Effector memory CD8-positive, alpha-beta T cell (primary cell): ENCODE data around the gene DYNLT4.
"Not testable (repeated sequence)": the region's sequence is repeated elsewhere in the genome, so short reads cannot be mapped to it uniquely, and the experiment has no call there.

Experiments used
- ATAC-seq: fragments of 150-1000 bp; cut with Tn5 transposase; replicated peaks from 2 replicates; pipeline ENCODE4 v1.10.0; 2021; ENCODE audit warnings: mild to moderate bottlenecking, moderate library complexity
- DNase-seq, 3 experiments: peaks; one replicate each; pipeline ENCODE4 v3.0.0; 2021
- H3K27ac Mint-ChIP-seq, 2 donors: one replicate each; pipeline ENCODE4 v1.8.0; 2022; ENCODE audit warnings: mild to moderate bottlenecking in 2 of 2, mixed read lengths in 2 of 2, moderate library complexity in 2 of 2
- H3K27me3 Mint-ChIP-seq, 2 donors: one replicate each; pipeline ENCODE4 v1.8.0; 2022; ENCODE audit warnings: mixed read lengths in 2 of 2
- H3K36me3 Mint-ChIP-seq: one replicate; pipeline ENCODE4 v1.8.0; 2022; ENCODE audit warnings: mild to moderate bottlenecking, moderate library complexity, mixed read lengths; ENCODE audit not compliant: insufficient read depth
- H3K4me1 Mint-ChIP-seq, 2 donors: one replicate each; pipeline ENCODE4 v1.8.0; 2022; ENCODE audit warnings: low read depth in 2 of 2, mixed read lengths in 2 of 2
- H3K4me3 Mint-ChIP-seq, 2 donors: one replicate each; pipeline ENCODE4 v1.8.0; 2022; ENCODE audit warnings: mild to moderate bottlenecking in 2 of 2, mixed read lengths in 2 of 2, moderate library complexity in 2 of 2
- H3K9me3 Mint-ChIP-seq, 2 donors: one replicate each; pipeline ENCODE4 v1.8.0; 2022; ENCODE audit warnings: mixed read lengths in 2 of 2

Gene DYNLT4

DNA sequence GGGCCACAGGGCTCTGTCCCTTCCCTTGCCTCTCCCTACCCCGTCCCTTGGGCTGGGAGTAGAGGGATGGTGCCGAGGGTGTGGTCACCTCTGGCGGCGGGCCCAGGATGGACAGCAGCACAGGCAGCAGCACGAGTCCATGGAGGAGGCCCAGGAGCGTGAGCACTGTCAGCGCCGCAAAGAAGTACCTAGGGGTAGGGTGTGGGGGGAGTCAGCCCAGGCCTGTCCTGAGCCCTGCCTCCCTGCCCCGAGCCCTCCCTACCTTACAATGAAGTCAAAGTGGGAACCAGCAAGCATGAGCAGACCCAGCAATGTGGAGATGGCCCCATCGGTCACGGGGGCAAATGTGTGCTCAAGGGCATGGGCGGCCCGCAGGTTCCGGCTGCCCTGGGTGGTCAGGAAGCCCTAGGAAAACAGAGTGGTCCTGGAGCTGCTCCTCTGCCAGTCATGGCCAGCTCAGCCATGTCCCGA is 15.9 kb upstream of the DYNLT4 start:
- Mint-ChIP-seq H3K27ac (no peak overlapping the region), H3K36me3 (peaks cover 30% of the 10 kb centered on the region), H3K4me3 (no peak overlapping the region), H3K4me1 (peaks cover 24 to 26% of the 10 kb centered on the region in 2 donors), H3K27me3 (no peaks in the 10 kb centered on the region), H3K9me3 (no peaks in the 10 kb centered on the region)
- ATAC-seq (no peak), DNase-seq (no peak)

DNA sequence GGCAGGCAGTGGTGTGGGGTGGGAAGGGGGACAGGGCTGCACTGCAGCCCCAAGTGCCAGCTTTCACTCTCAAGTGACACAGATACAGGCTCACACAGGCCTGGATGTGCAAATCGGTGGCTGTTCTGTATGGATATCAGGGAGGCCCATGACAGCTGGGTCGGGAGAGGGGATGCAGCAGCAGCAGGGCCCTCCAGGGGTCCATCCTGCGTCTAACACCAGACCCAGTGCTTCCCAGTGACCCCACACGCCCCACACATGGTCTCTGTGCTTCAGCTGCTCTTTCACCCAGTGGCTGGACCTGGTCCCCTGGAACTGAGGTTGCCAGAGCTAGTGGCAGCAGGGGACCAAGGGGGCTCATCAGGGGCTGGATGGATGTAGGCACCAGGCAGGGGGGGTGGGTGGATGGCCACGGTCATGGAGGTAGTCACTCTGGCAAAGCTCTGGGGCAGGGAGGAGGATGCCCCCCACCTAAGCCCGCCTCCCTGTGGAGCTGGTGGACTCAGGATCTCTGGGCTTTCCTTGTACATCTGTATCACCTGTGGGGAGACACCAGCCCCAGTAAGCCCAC is 15.1 kb upstream of the DYNLT4 start:
- H3K9me3 Mint-ChIP-seq = no peaks in the 10 kb centered on the region
- no peak overlapping the region for H3K27ac Mint-ChIP-seq
- DNase-seq (no peak), ATAC-seq (no peak)
- no peaks in the 10 kb centered on the region for H3K27me3 Mint-ChIP-seq
- peaks cover 30% of the 10 kb centered on the region for H3K36me3 Mint-ChIP-seq
- H3K4me1 Mint-ChIP-seq = peaks cover 26 to 27% of the 10 kb centered on the region in 2 donors
- no peak overlapping the region for H3K4me3 Mint-ChIP-seq

DNA sequence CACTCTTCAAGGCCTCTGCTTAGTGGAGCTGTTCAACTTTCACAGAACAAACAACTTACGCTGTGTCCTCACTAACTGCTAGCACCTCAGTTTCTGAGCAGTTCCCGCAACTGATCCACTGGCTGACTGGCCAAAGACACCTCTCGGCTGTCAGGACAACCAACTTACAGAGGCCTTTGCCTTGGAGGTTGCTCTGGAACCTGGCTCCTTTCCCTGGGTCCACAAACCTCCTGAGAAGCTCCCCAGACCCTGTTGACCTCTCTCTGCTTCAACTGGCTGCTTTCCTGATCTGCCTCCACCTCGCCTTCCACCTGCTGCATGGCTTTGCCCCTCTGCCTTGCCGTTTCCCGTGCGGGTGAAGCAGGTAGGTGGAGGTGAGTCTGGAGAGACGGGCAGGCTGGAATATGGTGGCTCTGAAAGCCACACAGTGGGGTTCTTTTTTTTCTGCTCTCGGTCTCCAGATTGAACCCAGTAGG is 14.1 kb upstream of the DYNLT4 start:
- Mint-ChIP-seq H3K9me3 (no peaks in the 10 kb centered on the region), H3K4me3 (peak overlapping the region; percentile 89 to 93), H3K36me3 (peaks cover 30% of the 10 kb centered on the region), H3K27me3 (no peaks in the 10 kb centered on the region), H3K4me1 (peaks cover 26 to 27% of the 10 kb centered on the region in 2 donors), H3K27ac (peak overlapping the region; percentile 100)
- ATAC-seq (no peak), DNase-seq (no peak)

DNA sequence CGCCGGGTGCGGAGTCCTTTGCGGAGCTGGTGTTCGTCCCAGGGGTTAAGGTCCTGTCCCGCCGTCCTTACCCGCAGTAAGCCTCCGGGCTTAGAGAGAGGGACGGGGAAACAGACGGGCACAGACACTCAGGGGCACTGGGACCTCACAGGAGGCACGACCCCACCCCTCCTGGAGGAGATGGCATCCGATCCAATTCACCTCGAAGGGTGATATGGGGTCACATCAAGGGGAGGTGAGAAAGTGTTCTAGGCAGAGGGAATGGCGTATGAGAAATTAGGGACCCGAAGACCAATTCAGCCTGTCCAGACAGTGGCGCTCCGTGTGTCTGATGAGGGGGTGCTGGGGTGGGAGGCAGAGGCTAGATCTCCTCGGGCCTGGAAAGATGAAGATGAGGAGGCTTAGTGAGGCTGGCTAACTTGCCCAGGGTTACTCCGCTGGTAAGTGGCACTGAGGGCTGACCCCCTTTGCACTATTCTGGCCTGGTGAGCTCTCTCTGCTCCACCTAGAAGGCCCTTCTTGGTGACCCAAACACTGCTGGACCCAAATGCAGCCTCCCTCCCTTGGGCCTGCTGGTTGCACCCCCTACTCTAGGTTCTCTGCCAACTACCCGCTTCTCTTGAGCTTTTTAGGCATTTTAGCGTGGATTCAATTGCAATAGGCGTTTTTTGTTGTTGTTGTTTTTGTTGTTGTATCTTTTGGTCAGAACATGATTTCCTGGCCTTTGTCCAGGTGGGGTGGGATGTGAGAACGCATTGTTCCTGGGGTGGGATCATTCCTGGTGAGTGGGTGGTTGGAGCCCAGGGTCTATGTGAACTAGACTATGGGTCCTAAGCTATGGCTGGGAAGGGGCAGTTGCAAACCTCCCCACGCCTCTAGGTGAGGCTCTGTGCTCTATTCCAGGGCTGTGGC is 13.4 kb upstream of the DYNLT4 start:
- H3K4me1 Mint-ChIP-seq = peaks cover 26 to 27% of the 10 kb centered on the region in 2 donors
- peaks cover 28% of the 10 kb centered on the region for H3K36me3 Mint-ChIP-seq
- H3K27me3 Mint-ChIP-seq = no peaks in the 10 kb centered on the region
- ATAC-seq (no peak), DNase-seq (no peak)
- H3K27ac Mint-ChIP-seq = peak overlapping the region; percentile 100
- H3K9me3 Mint-ChIP-seq = no peaks in the 10 kb centered on the region
- H3K4me3 Mint-ChIP-seq = peak overlapping the region; percentile 89 to 93

DNA sequence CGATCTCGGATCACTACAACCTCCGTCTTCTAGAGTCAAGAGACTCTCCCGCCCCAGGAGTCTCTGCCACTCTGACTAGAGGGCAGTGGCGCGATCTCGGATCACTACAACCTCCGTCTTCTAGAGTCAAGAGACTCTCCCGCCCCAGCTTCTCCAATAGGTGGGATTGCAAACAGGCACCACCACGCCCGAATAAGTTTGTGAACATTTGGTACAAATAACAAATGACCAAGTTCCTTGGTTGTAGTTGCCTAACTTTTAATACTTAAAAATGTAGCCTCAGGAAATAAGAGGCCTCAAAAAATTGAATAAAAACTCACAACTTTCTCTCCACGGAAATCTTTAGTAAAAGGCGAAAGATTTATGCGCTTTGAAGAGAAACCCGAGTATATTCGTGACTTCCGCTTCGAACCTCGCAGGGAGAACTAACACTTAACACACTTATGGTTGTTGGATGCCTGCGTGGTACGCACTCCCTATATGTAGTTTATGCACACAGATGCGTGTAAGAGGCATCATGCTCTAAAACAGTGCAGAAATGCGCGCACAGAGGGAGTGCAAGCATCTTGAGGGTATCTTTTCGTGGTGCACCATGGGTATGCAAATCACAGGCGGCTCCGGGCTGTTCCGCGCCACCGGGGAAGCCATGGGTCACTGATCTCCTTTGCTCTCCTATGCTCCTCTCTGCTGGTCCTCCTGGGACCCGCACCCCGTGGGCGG is 12.6 kb upstream of the DYNLT4 start:
- Mint-ChIP-seq H3K4me1 (peaks cover 32 to 33% of the 10 kb centered on the region in 2 donors), H3K4me3 (peak overlapping the region; percentile 89 to 93), H3K9me3 (no peaks in the 10 kb centered on the region), H3K36me3 (peaks cover 29% of the 10 kb centered on the region), H3K27ac (peak overlapping the region; percentile 100), H3K27me3 (no peaks in the 10 kb centered on the region)
- ATAC-seq (peak; percentile 80), DNase-seq (peak; percentile 78 to 89 (median 82))

DNA sequence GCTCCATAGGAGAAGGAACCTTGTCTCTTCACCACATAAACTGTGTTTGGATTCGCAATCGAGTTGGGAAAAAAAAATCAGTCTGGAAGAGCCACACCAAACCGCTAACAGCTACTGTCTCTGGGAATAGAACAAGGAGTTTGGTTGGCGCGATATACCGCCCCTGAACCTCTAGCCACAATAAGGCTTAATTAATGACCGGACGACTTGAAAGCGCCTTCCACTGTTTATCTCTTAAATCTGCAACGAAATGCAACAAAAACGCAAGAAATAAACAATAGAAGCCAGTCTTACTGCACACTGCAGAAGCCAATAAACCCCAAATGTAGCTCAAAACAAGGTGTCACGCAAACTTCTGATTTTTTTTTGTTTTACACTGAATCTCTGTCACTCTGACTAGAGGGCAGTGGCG is 12.1 kb upstream of the DYNLT4 start:
- ATAC-seq (no peak), DNase-seq (no peak)
- peak overlapping the region; percentile 100 for H3K27ac Mint-ChIP-seq

DNA sequence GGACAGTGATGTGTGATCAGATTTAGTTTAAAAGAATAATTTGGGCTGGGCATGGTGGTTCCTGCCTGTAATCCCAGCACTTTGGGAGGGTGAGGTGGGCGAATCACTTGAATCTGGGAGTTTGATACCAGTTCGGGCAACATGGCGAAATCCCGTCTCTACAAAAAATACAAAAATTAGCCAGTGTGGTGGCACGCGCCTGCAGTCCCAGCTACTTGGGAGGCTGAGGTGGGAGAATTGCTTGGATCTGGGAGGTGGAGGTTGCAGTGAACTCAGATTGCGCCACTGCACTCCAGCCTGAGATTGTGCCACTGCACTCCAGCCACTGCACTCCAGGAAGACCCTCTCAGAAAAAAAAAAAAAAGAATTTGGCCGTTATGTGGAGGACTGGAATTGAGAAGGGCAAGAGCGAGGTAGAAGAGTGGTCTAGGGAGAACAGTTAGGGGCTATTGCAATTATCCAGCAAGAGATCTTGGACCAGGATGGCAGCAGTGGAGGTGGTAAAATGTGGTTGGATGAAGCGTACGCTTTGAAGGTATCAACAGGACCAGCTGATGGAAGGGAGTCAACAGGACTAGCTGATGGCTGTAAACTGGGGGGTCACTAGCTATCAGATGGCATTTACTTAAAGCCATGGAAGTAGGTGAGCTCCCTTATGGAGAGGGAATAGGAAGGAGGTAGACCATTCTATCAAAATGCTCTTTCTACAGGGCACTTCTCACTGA is 10.8 kb upstream of the DYNLT4 start:
- H3K4me1 Mint-ChIP-seq = peaks cover 37% of the 10 kb centered on the region in 2 donors
- DNase-seq (no peak), ATAC-seq (no peak)
- H3K4me3 Mint-ChIP-seq = peak overlapping the region; percentile 89 to 93
- H3K27ac Mint-ChIP-seq = peak overlapping the region; percentile 88 to 100
- no peaks in the 10 kb centered on the region for H3K9me3 Mint-ChIP-seq
- peaks cover 40% of the 10 kb centered on the region for H3K36me3 Mint-ChIP-seq
- H3K27me3 Mint-ChIP-seq = no peaks in the 10 kb centered on the region

More for the DNA sequence above, 12.1 kb upstream of the DYNLT4 start:
- Mint-ChIP-seq H3K9me3 (no peaks in the 10 kb centered on the region), H3K27me3 (no peaks in the 10 kb centered on the region), H3K4me3 (peak overlapping the region; percentile 89 to 93), H3K36me3 (peaks cover 30% of the 10 kb centered on the region), H3K4me1 (peaks cover 34 to 35% of the 10 kb centered on the region in 2 donors)

DNA sequence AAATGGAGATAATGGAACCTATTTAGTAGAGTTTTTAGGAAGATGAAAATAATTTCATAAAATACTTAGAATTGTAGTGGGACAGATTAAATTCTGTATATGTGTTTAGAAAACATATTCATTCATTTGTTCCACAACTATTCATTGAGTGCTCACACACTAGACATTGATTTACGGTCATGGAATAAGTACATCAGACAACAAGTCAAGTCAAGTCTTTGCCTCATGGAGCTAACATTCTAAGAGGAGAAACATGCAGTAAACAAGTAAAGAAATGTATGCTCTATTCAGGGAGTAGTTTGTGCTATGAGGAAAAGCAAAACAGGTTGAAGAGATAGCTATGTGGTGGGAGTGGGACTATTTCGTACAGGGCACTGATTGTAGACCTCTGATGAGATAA is 10.2 kb upstream of the DYNLT4 start:
- no peaks in the 10 kb centered on the region for H3K27me3 Mint-ChIP-seq
- DNase-seq = no peak
- peak overlapping the region in 1 of 2 donors; percentile 93 for H3K4me3 Mint-ChIP-seq
- H3K4me1 Mint-ChIP-seq = peaks cover 37 to 40% of the 10 kb centered on the region in 2 donors
- no peak for ATAC-seq
- H3K36me3 Mint-ChIP-seq = peaks cover 43% of the 10 kb centered on the region
- no peaks in the 10 kb centered on the region for H3K9me3 Mint-ChIP-seq
- H3K27ac Mint-ChIP-seq = peak overlapping the region in 1 of 2 donors; percentile 100

DNA sequence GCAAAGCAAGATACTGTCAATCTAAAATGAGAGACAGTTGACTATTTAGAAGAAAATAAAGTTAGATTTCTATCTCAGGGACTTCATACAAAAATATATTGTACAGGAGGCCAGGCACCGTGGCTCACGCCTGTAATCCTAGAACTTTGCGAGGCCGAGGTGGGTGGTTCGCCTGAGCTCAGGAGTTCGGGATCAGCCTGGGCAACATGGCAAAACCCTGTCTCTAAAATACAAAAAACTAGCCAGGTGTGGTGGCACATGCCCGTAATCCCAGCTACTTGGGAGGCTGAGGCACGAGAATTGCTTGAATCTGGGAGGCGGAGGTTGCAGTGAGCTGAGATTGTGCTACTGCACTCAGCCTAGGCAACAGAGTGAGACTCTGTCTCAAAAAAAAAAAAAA is 8.8 kb upstream of the DYNLT4 start:
- not testable (repeated sequence) for H3K9me3 Mint-ChIP-seq, H3K27ac Mint-ChIP-seq, ATAC-seq, H3K27me3 Mint-ChIP-seq, DNase-seq
- Mint-ChIP-seq H3K4me3 (peak overlapping the region in 1 of 2 donors; percentile 78), H3K4me1 (peaks cover 44 to 46% of the 10 kb centered on the region in 2 donors), H3K36me3 (peaks cover 55% of the 10 kb centered on the region)

DNA sequence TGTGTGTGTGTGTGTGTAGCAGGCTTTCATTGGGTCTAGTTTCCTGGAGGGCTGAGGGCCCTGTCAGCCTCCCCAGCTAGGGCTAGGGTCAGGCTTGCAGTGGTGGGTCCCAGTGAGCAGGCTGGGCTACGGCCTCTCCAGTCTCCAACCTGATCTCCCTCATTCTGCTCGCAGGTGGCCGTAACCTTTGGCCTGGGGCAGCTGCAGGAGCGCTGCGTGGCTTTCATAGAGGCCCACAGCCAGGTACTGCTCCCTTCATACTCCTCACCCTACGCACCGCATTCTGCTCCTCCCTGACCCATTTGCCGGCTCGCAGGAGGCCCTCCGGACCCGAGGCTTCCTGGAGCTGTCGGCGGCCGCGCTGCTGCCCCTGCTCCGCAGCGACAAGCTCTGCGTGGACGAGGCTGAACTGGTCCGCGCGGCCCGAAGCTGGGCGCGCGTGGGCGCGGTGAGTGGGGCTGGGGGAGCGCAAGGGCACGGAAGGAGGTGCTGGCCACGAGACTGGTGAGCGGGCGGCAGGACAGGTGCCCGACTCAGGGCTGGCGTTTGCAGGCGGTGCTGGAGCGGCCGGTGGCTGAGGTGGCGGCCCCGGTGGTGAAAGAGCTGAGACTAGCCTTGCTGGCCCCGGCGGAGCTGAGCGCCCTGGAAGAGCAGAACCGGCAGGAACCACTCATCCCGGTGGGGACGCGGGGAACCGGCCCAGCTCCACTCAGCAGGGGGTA is 5.8 kb upstream of the DYNLT4 start:
- ATAC-seq (no peak), DNase-seq (no peak)
- H3K4me1 Mint-ChIP-seq = peaks cover 46 to 53% of the 10 kb centered on the region in 2 donors
- H3K36me3 Mint-ChIP-seq = peaks cover 64% of the 10 kb centered on the region
- peak overlapping the region; percentile 97 to 99 for H3K27ac Mint-ChIP-seq
- H3K9me3 Mint-ChIP-seq = no peaks in the 10 kb centered on the region
- H3K4me3 Mint-ChIP-seq = peak overlapping the region; percentile 78 to 92
- no peaks in the 10 kb centered on the region for H3K27me3 Mint-ChIP-seq

DNA sequence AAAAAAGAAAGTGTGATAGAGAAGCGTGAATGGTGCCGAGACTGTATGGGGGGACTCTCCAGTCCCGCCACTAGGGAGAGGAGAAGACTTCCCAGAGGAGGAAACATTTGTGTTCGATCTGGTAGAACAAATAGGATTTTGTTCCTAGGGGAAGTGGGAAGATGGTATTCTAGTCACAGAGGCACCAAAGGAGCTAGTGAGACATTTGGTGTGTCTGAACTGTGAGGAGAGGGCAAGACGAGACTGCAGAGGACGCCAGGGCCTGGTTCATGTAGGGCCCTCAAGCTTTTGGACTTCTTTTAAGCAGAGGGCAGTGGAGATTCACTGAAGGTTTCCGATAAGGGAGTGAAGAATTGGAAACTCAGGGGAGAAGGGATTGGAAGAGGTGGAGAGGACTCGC is 4.1 kb upstream of the DYNLT4 start:
- peaks cover 80% of the 10 kb centered on the region for H3K36me3 Mint-ChIP-seq
- H3K4me3 Mint-ChIP-seq = peak overlapping the region; percentile 54 to 76
- H3K9me3 Mint-ChIP-seq = no peaks in the 10 kb centered on the region
- H3K27ac Mint-ChIP-seq = peak overlapping the region; percentile 98 to 99
- H3K4me1 Mint-ChIP-seq = peaks cover 58 to 62% of the 10 kb centered on the region in 2 donors
- H3K27me3 Mint-ChIP-seq = no peaks in the 10 kb centered on the region
- no peak for ATAC-seq
- no peak for DNase-seq

DNA sequence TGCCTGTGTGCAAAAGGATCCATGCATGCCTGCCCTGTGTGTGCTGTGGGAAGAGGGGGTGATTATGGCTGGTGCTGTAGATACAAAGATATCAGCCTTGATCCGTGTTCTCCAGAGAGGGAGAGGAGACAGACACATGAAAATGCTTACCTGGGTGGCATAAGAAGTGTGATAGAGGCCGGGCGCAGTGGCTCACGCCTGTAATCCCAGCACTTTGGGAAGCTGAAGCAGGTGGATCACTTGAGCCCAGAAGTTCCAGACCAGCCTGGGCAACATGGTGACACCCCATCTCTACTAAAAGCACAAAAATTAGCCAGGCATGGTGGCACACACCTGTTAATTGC is 3.6 kb upstream of the DYNLT4 start:
- Mint-ChIP-seq H3K36me3 (peaks cover 84% of the 10 kb centered on the region), H3K27ac (peak overlapping the region; percentile 98 to 99), H3K4me1 (peaks cover 58 to 62% of the 10 kb centered on the region in 2 donors), H3K4me3 (peak overlapping the region; percentile 54 to 76)
- not testable (repeated sequence) for H3K27me3 Mint-ChIP-seq, DNase-seq, ATAC-seq, H3K9me3 Mint-ChIP-seq
